ELR (cell line): ENCODE data around the gene APLP2.
A peak's percentile ranks its signal among the peaks of the same experiment; 100 is the strongest.

Source experiments
- DNase-seq: peaks from one replicate; pipeline ENCODE4 v3.0.0-alpha.2; 2015; ENCODE audit warnings: low read depth

Gene APLP2

DNA sequence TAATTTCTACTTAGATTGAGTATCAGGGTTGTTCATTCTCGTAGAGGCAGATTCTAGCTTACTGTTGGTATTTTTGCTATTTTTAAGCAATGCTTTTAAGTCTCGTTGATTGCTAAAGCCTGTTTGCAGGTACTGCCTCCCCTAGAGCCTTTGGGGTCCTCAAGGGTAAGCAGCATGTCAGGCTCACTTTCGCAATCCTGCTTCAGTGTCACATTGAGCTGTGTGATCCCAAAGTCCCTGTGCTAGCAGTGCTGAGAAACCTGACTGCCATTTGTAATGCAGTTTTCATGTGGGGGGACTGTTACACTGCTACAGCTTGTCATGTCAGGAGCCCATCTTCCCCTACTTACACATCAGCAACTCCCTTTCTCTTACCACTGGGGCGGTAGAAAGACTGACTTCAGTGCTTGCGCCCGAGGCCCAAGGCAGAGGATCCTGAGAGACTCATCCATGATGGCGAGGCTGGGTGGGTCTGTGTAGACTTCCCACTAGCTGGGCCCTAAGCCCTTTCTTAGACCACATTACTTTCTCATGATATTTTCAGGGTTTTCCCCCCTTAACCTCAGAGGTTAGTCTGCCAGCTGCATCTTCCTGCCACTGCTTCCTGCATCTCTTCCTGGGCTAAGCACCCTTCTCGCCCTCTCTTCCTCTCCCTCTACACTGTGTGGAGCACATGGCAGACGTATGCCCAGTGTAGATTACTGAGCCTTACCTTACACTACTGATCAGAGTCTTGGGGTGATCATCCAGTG, 49.1 kb downstream of the APLP2 start:
- DNase-seq: no peak

DNA sequence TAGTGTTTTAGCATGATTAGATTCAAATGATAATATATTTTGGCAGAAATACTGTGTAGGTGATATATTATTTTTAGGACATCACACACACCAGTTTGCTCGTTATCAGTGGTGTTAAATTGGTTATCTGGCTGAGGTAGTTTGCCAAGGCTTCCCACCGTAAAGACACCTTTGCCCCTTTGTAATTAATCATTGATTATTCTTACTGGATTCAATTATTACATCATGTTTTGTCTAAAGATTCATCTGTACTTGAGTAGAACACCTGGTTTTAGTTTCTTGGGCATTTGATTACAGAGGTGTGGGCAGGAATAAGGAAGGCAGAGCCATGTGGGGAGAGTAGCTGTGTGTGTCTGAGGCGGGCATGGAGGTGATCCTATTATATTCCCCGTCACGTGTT, 50.4 kb downstream of the APLP2 start:
- DNase-seq: no peak

GRCh38 chr11:130121445-130121978, 51.8 kb downstream of the APLP2 start:
- peak; percentile 90 for DNase-seq

DNA sequence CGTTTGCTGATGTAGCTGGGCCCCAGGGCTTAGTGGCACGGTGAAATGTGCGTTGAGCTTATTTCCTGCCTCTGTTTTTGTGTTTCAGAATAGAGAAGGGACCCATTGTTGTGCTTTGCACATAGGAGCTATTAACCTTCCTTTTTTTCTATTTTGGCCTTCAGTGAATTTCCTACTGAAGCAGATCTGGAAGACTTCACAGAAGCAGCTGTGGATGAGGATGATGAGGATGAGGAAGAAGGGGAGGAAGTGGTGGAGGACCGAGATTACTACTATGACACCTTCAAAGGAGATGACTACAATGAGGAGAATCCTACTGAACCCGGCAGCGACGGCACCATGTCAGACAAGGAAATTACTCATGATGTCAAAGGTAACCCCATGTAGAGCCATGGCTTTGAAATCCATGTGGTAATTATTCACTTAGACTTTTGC, 52.5 kb downstream of the APLP2 start:
- peak; percentile 82 for DNase-seq

DNA sequence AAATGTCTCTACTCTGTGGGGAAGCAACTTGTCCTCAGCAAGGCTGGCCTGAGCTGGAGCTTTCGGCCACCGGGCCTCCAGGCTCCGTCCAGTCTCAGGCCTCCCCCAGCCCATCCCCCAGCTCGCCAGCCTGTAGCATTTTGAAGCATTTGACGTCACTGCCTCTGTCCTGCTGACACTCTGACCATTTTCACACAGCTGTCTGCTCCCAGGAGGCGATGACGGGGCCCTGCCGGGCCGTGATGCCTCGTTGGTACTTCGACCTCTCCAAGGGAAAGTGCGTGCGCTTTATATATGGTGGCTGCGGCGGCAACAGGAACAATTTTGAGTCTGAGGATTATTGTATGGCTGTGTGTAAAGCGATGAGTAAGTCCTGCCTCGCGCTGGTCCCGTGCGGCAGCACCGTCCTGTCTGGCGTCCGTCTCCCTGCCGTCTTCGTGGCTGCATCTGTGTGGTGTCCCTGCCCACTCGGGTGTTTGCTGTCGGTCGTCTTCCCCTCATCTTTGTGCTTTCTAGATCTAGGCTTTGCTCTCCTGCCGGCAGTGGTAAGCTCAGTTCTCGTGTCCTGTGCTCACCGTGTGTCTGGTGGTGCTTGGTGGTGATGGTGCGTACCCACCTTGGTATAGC, 53.8 kb downstream of the APLP2 start:
- DNase-seq: no peak

DNA sequence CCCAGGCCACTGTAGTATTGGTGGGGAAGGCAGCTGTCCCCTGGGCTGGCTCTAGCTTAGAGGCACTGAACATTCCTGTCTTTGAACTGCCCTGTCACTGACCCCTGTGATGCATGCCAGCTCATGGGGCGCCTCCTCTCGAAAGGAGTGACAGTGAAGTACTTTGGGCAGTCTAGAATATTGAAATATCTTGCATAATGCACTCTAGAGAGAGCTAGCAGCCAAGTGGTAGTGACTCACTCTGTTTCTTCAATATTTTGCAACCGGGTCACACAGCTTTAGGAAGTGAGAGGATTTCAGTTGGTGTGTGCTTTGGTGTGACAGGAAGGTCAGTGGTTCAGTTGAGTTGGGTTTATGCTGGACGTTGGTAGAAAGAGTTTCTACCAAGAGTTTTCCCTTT, 54.4 kb downstream of the APLP2 start:
- DNase-seq: peak; percentile 91

GRCh38 chr11:130125638-130126037, 55.9 kb downstream of the APLP2 start:
- DNase-seq: no peak

DNA sequence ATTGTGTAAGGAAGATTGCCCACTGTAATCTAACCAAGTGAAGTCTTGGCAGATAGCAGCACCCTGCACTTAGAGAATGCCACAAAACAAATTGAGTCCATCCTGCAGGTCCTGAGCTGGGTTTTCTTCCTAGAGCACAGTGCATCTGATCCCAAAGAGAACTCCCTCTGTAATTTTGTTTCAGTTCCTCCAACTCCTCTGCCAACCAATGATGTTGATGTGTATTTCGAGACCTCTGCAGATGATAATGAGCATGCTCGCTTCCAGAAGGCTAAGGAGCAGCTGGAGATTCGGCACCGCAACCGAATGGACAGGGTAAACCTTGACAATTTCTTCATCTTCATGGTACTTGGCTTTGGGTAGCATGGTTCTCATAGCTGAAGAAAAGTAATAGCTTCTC, 56.8 kb downstream of the APLP2 start:
- DNase-seq: no peak

DNA sequence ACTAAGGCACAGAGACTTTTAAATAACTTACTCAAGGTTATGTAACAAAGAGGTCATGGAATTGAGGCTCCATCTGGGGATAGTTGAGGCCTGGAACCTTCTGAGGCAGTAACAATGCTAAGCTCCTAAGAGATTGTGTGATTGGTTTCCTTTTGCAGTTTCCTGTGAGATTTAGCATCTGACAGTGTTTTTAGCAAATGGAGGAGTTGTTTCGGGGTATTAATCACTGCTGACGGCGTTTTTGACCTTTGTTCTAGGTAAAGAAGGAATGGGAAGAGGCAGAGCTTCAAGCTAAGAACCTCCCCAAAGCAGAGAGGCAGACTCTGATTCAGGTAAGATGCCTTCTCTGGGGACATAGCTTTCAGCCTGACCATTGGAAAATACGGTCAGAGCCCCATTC, 57.8 kb downstream of the APLP2 start:
- no peak for DNase-seq

DNA sequence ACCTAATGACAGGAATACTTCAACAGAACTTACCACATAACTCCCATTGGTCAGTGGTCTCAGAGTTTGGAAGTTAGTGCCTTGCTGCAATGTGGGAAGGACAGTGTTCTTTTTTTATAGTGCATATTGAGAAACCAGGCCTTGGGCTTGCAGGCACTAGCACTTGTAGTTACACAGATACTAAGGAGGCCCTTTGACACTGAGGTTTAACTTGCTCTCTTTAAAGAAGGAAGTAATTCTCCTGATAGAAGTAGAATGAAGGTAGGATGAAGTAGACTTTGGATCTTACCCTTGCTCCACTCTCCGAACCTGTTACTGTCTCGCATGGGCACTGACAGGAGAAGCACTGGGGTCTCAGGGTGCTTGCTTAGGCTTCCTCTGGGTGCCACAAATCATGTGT, 58.9 kb downstream of the APLP2 start:
- DNase-seq: no peak

DNA sequence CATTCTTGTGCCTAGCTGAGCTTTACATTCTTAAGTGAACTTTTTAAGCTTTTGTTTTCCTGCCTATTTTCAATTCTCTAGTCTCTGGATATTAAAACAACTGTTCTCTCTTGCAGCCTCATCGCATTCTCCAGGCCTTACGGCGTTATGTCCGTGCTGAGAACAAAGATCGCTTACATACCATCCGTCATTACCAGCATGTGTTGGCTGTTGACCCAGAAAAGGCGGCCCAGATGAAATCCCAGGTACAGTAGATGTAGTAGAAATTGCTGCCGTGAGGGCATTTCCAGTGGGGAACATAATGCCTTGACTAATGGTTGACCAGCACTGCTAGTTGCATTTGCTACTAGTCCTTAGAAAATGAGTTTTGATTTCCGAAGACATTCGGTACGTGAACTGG, 60.2 kb downstream of the APLP2 start:
- DNase-seq: no peak

- peak; percentile 74 for DNase-seq
These were observed 62.5 kb downstream of the APLP2 start for GRCh38 chr11:130131961-130132850.

- no peak for DNase-seq
These were observed 64.0 kb downstream of the APLP2 start for GRCh38 chr11:130133716-130134115.

DNA sequence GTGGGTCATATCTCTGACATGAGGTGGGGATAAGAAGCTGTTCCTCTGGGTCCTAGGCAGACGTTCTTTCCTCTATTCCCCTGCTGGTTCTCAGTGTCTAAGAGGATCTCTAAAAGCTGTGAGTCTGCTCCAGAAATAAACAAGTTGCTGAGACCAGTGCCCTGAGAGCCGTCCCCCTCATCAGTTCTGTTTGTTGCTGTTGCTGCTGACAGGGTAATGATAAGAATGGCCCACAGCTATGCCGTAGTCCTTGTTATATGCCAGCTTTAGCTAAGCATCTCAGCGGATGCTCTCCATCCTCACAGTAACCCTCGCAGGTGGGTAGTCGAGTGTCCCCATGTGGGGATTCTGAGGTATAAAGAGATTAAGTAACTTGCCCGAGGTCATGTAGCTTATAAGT, 66.4 kb downstream of the APLP2 start:
- DNase-seq: no peak

DNA sequence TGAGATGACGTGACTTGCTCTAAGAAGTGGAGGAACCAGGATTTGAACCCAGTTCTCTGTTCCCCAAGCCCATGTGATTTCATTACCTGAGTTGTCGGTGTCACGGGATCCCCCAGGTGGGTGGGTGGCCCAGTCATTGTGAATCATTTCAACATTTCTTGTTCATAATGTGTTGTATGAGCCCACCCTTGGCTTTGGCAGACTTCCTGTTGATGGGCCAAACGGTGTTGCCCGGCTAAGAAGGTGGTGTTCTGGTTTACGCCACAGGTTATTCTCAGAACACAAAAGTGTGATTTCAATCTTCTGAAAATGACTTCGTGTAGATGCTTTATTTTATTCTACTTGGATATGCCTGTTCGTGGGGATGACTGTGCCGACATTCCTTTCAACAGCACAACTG, 68.3 kb downstream of the APLP2 start:
- no peak for DNase-seq

GRCh38 chr11:130139401-130139800, 69.7 kb downstream of the APLP2 start:
- DNase-seq: no peak

GRCh38 chr11:130141561-130142341, 72.1 kb downstream of the APLP2 start:
- DNase-seq: no peak

GRCh38 chr11:130144141-130144540, 74.4 kb downstream of the APLP2 start:
- DNase-seq: no peak

- no peak for DNase-seq
These were observed 75.2 kb downstream of the APLP2 start for GRCh38 chr11:130144861-130145281.

DNA sequence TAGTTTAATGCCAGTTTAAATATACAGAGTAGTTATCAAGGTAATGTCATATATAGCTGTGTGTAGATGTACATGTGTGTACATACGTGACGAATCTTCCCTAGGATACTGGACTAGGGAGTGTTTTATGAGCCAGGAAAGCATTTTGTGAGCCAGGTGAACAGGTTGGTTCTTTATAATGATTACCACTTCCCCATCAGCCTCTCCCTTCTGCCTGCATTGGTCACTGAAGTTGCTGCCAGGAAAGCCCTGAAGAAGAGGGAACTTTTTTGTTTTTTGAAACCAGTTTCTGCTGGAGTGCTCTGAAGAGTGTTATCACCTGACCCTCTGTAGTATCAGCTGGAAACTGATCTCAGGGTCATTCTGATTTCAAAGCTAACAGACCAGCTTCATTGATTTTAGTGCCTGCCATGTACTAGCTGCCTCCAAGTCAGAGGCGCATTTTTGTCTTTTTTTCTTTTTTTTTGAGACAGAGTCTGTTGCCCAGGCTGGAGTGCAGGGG, 75.7 kb downstream of the APLP2 start:
- DNase-seq: no peak

DNA sequence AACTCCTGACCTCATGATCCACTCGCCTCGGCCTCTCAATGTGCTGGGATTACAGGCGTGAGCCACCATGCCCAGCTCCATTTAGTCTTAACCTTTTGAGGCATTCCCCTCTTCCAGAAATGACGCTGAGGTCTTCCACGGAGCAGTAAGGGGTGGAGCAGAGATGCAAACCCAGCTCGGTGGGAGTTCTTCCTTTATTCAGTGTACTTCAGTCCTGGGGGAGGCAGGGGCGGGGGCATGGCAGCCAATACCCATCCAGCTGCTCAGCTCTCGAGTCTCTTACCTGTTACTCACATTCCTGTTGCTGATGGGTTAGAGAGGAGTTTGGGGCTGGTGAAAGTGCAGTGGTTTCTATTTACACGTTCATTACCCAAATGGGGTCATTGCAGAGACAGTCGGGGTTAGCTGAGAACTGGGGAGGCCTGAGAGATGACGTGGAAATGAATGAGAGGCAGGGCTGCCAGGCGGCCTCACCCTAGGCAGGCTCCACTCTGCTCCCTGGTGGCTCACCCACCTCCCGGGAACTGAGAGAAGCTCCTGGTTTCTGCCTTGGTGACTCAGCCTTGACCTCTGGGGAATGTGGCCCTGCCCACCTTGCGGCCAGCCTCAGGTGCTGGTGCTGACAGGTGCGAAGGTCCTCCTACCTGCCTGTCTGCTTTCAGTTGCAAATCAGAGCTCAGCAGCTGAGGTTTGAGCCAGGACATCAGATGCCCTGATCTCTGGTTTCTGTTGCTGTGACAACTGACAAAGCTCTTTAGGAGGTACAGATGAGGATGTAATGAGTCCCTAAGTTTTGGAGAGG, 76.5 kb downstream of the APLP2 start:
- peak; percentile 36 for DNase-seq
